Measurements from ENCODE around the gene PPP1R27.
"Not testable (repeated sequence)": the region's sequence is repeated elsewhere in the genome, so short reads cannot be mapped to it uniquely, and the experiment has no call there.

The PPP1R27 gene

GRCh38 chr17:81840826-81841778 is 6.3 kb upstream of the PPP1R27 start:
- DNase-seq, result no peak

- DNase-seq, result not testable (repeated sequence)
Measured at GRCh38 chr17:81840059-81840458, 5.2 kb upstream of the PPP1R27 start.

GRCh38 chr17:81839301-81839700 is 4.5 kb upstream of the PPP1R27 start:
- DNase-seq, result no peak

GRCh38 chr17:81838753-81839255 is 4.0 kb upstream of the PPP1R27 start:
- DNase-seq, result no peak

GRCh38 chr17:81837641-81838040 is 2.8 kb upstream of the PPP1R27 start:
- DNase-seq, result no peak

GRCh38 chr17:81833921-81834830 is 674 bp downstream of the PPP1R27 start:
- DNase-seq, result no peak

- peak; percentile 98 for DNase-seq
Measured at GRCh38 chr17:81833160-81833920, 1.5 kb downstream of the PPP1R27 start, which contains the start of gene MCRIP1. MCRIP1 (minus strand) TSS chr17:81833291; CDS start chr17:81824506, 8,785 bp downstream.

GRCh38 chr17:81832608-81833159 is 2.2 kb downstream of the PPP1R27 start:
- DNase-seq, result peak; percentile 69

- peak; percentile 69 for DNase-seq
Measured at GRCh38 chr17:81831957-81832607, 2.8 kb downstream of the PPP1R27 start.

- DNase-seq, result peak; percentile 41
Measured at GRCh38 chr17:81831563-81831956, 3.3 kb downstream of the PPP1R27 start.

GRCh38 chr17:81829858-81830257 is 5.0 kb downstream of the PPP1R27 start:
- no peak for DNase-seq

GRCh38 chr17:81828656-81829055 is 6.2 kb downstream of the PPP1R27 start:
- no peak for DNase-seq

- DNase-seq, result no peak
Measured at GRCh38 chr17:81825841-81826466, 8.9 kb downstream of the PPP1R27 start.

- DNase-seq, result no peak
Measured at GRCh38 chr17:81824595-81824994, 10.3 kb downstream of the PPP1R27 start.

- no peak for DNase-seq
Measured at GRCh38 chr17:81823820-81824550, 10.9 kb downstream of the PPP1R27 start.

- no peak for DNase-seq
Measured at GRCh38 chr17:81822996-81823819, 11.6 kb downstream of the PPP1R27 start.

GRCh38 chr17:81822312-81822637 is 12.6 kb downstream of the PPP1R27 start:
- no peak for DNase-seq

- DNase-seq, result peak; percentile 50
Measured at GRCh38 chr17:81821603-81822311, 13.1 kb downstream of the PPP1R27 start.

GRCh38 chr17:81821147-81821546 is 13.7 kb downstream of the PPP1R27 start:
- no peak for DNase-seq
